Measurements from ENCODE around the gene SIRT5. TPM values are rescaled to one million over a fixed set of nuclear protein-coding genes. Genes with fewer than 3 reads are reported as not detected.
A peak's percentile ranks its signal among the peaks of the same experiment; 100 is the strongest.

Gene SIRT5
- polyA plus RNA-seq, 3 donors: 3.3 to 5.0 (median 3.4) TPM

GRCh38 chr6:13528777-13529343 lies 45.5 kb upstream of the SIRT5 start:
- H3K9me3 Mint-ChIP-seq: no peaks in the 10 kb centered on the region
- 100% methylated on average over 3 of the region's 8 CpGs for WGBS (ENCODE audit: insufficient coverage)
- H3K4me3 ChIP-seq (replicated peaks in 1 of 3; ENCODE audit: low read depth in 2 of 3, low read length in 3 of 3): no peak overlapping the region
- peak overlapping the region in 2 of 7 donors; percentile 1 to 72 for H3K27ac Mint-ChIP-seq
- peaks cover 0 to 2% (median 0%) of the 10 kb centered on the region in 3 donors for H3K27me3 Mint-ChIP-seq (ENCODE audit: low read depth in 3 of 3)
- no peak overlapping the region for H3K9ac ChIP-seq (ENCODE audit: insufficient read depth, low read length, poor library complexity, severe bottlenecking)
- TF ChIP-seq CTCF (IDR thresholded peaks at IDR 0.05): no peak
- intact Hi-C loops (cut with micrococcal nuclease): loop anchor here (5.0 to 10.0 kb wide), 4 partner anchors 42 to 202 kb away; partner anchors contain the start of genes GFOD1 (in 1 of the 2), SIRT5 (in 1 of the 2) and TBC1D7 (in 1 of the 2)
- H3K4me2 ChIP-seq (replicated peaks; ENCODE audit: extremely low read depth, low read length, poor library complexity, severe bottlenecking): no peak overlapping the region
- H3K79me2 ChIP-seq (ENCODE audit: insufficient read depth, low read length): no peaks in the 10 kb centered on the region
- H3K4me1 Mint-ChIP-seq: peaks cover 33% of the 10 kb centered on the region
- DNase-seq: no peak
- no peaks in the 10 kb centered on the region for H3K27me3 ChIP-seq (ENCODE audit: control insufficient read depth in 2 of 2, insufficient read depth in 2 of 2, low read length in 2 of 2)
- H4K20me1 ChIP-seq (ENCODE audit: insufficient read depth, low read length): no peaks in the 10 kb centered on the region
- no peak overlapping the region for H3K4me3 Mint-ChIP-seq
- H3K36me3 Mint-ChIP-seq: no peaks in the 10 kb centered on the region
- H3K27ac ChIP-seq (ENCODE audit: low read depth in 1 of 2, low read length in 2 of 2): no peak overlapping the region
- H2AFZ ChIP-seq (ENCODE audit: insufficient read depth, low read depth, low read length, poor library complexity, severe bottlenecking): no peak overlapping the region
- H3K4me1 ChIP-seq (ENCODE audit: control insufficient read depth in 1 of 2, insufficient read depth in 2 of 2, low read length in 2 of 2): peaks cover 23 to 26% of the 10 kb centered on the region in 2 donors
- no peaks in the 10 kb centered on the region for H3K36me3 ChIP-seq (replicated peaks in 1 of 2; ENCODE audit: control insufficient read depth in 1 of 2, insufficient read depth in 2 of 2, low read length in 2 of 2)
- no peaks in the 10 kb centered on the region for H3K9me3 ChIP-seq (replicated peaks in 1 of 2; ENCODE audit: control insufficient read depth in 1 of 2, insufficient read depth in 1 of 2, low read length in 2 of 2)

GRCh38 chr6:13531956-13532355 lies 42.4 kb upstream of the SIRT5 start:
- no peaks in the 10 kb centered on the region for H3K27me3 ChIP-seq (ENCODE audit: control insufficient read depth in 2 of 2, insufficient read depth in 2 of 2, low read length in 2 of 2)
- H3K4me1 ChIP-seq (ENCODE audit: control insufficient read depth in 1 of 2, insufficient read depth in 2 of 2, low read length in 2 of 2): peaks cover 7 to 8% of the 10 kb centered on the region in 2 donors
- H3K27me3 Mint-ChIP-seq (ENCODE audit: low read depth in 3 of 3): peaks cover 0 to 4% (median 0%) of the 10 kb centered on the region in 3 donors
- no peak for DNase-seq
- H3K9me3 ChIP-seq (replicated peaks in 1 of 2; ENCODE audit: control insufficient read depth in 1 of 2, insufficient read depth in 1 of 2, low read length in 2 of 2): no peaks in the 10 kb centered on the region
- no peak overlapping the region for H3K4me2 ChIP-seq (replicated peaks; ENCODE audit: extremely low read depth, low read length, poor library complexity, severe bottlenecking)
- H3K4me3 ChIP-seq (replicated peaks in 1 of 3; ENCODE audit: low read depth in 2 of 3, low read length in 3 of 3): no peak overlapping the region
- H3K36me3 Mint-ChIP-seq: no peaks in the 10 kb centered on the region
- H3K4me3 Mint-ChIP-seq: no peak overlapping the region
- no peak overlapping the region for H3K9ac ChIP-seq (ENCODE audit: insufficient read depth, low read length, poor library complexity, severe bottlenecking)
- no peaks in the 10 kb centered on the region for H3K36me3 ChIP-seq (replicated peaks in 1 of 2; ENCODE audit: control insufficient read depth in 1 of 2, insufficient read depth in 2 of 2, low read length in 2 of 2)
- no peaks in the 10 kb centered on the region for H4K20me1 ChIP-seq (ENCODE audit: insufficient read depth, low read length)
- H3K27ac Mint-ChIP-seq: no peak overlapping the region
- intact Hi-C loops (cut with micrococcal nuclease): loop anchor here in 1 of 2 donors (5.0 kb wide), 1 partner anchor 35 kb away; no protein-coding TSS in a partner anchor
- H3K27ac ChIP-seq (ENCODE audit: low read depth in 1 of 2, low read length in 2 of 2): no peak overlapping the region
- TF ChIP-seq CTCF (IDR thresholded peaks at IDR 0.05): no peak
- no peaks in the 10 kb centered on the region for H3K79me2 ChIP-seq (ENCODE audit: insufficient read depth, low read length)
- H3K9me3 Mint-ChIP-seq: no peaks in the 10 kb centered on the region
- WGBS (ENCODE audit: insufficient coverage): 93% methylated on average over 3 of the region's 4 CpGs
- H3K4me1 Mint-ChIP-seq: peaks cover 9% of the 10 kb centered on the region
- no peak overlapping the region for H2AFZ ChIP-seq (ENCODE audit: insufficient read depth, low read depth, low read length, poor library complexity, severe bottlenecking)
